Raji (cell line): ENCODE measurements around the gene KRTAP12-1.

ENCODE experiments used
- POLR2A ChIP-seq: IDR thresholded peaks from 2 replicates; pipeline ENCODE4 v1.6.1; 2011; ENCODE audit warnings: low read depth, low read length, control low read depth; ENCODE audit not compliant: insufficient read depth

Gene KRTAP12-1

DNA sequence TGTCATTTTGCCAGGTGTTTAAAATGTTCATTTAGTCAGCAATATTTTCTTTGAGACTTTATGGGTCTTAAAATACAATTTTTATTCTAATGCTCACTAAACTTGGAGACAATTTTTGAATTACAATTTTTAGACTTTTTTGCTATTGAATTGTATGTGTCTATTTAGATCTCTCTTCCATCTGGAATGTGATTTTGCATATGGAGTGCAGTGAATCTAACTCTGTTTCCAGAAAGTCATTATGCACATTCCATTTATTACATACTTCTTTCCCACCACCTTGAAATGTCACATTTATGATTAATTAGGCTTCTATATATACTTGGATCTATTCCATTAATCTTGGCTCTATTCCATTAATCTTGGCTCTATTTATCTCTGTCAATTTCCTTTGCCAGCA lies 35.0 kb upstream of the KRTAP12-1 start:
- TF ChIP-seq POLR2A, result no peak

DNA sequence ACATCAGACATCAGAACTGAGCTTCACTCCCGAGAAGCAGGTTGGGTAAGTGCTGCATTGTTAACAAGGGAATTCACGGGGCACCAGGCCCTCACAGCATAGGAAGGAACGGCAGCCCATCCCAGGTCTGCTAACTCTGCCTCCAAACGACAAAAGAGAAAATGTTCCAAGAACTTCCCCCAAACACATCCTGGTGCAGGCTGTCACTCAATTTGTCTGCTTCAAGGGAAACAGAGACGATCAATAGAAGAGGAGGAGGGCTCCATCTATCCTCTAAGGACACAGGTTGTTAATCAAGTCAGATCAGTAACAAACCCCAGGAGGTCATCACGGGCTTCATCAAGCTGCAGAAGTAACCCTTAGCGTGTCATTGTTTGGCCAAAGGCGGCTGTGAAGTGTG lies 32.9 kb upstream of the KRTAP12-1 start:
- TF ChIP-seq POLR2A, result no peak

- TF ChIP-seq POLR2A, result no peak
Measured at GRCh38 chr21:44713846-44714245, 31.9 kb upstream of the KRTAP12-1 start.

DNA sequence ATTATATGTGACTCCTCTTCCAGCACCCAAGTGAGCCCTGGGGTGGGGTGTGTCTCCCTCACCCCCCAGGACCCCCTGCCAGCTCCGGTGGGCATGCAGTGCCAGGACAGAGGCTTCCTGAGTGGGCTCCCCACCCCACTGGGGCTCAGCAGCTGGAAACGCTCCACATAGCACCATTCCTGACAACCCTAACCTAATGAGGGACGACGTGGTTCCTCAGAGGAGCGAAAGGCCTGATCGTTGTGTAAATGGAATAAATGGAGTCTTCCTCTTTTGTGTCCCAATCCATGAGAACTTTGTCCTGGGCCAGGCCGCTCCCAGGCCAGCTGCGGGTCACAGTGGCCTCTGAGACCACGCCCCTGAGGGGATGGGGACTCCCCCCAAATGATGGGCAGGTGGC lies 31.2 kb upstream of the KRTAP12-1 start:
- TF ChIP-seq POLR2A, result no peak

GRCh38 chr21:44712203-44713028 lies 30.5 kb upstream of the KRTAP12-1 start:
- no peak for TF ChIP-seq POLR2A

- TF ChIP-seq POLR2A, result no peak
Measured at GRCh38 chr21:44711327-44712202, 29.6 kb upstream of the KRTAP12-1 start, which contains the start of gene TSPEAR. TSS of gene TSPEAR (minus strand) at chr21:44711572. CDS start at chr21:44711514, 58 bp downstream.

DNA sequence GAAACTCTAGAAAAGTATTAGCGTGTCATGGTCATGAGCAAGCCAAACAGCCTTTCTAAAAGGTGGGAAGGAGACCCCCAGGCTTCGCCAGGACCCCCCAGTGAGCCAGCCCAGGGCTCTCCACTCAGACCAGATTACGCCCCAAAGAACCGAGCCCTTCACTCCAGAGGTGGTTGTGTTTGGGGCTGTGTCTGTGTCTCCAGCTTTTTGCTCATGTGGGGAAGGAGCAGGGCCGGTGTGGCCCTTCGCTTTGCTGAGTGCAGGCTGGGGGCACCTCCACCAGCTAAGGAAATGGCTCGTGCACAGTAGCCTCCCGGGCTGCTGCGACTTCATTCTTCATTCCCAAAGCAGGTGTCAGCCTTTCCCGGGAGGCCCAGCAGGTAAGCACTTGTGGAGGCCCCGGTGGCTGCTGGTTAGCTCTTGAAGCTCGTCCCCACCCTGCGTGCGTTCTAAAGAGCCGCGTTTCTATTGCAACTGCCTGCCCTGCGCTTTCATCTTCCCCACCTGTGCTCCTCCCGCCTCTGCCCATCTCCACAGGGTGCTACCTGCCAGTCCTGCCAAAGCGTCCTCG lies 28.9 kb upstream of the KRTAP12-1 start:
- no peak for TF ChIP-seq POLR2A

GRCh38 chr21:44710294-44710665 lies 28.3 kb upstream of the KRTAP12-1 start:
- TF ChIP-seq POLR2A, result no peak

GRCh38 chr21:44709426-44710293 lies 27.7 kb upstream of the KRTAP12-1 start:
- TF ChIP-seq POLR2A, result no peak

GRCh38 chr21:44708866-44709425 lies 27.0 kb upstream of the KRTAP12-1 start:
- TF ChIP-seq POLR2A, result no peak

GRCh38 chr21:44708213-44708865 lies 26.4 kb upstream of the KRTAP12-1 start:
- TF ChIP-seq POLR2A, result no peak

DNA sequence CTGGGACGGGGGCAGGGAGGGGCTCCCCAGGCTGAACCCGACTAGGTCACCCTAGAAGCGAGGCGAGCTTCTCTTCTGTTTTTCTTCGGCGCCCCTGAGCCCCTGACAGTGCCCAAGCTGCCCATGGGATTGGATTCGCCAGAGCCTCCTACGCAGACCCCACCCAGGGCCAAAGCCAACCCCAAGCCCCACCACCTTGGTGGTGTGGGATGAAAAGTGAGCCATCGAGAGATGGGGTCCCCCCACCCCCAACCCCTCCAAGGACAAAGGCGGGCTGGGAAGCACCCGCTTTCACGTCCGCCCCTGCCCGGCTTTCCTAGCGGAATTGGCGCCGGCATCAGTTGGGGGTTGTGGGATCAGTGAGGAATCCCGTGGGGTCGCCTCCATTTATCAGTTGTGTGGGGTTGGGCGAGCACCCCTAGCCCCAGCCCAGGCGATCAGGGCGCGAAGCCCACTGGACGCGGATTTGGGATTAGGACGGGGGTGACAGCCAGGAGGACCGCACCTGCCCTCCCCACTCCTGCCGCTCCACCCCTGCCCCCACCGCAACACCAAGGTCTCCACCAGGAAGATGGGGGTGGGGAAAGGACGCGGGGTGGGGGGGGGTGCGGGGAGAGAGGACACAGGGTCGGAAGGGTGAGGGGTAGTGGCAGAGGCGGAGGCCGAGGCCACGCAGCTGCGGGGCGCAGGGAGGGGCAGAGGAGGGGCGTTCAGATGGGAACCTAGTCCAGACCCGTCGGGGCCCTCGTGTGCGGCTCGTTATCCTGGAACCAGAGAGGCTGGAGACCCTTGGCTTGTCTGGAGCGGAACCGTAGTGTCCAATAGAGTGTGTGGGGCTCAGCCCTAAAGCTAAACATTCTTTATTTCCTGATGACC lies 25.0 kb upstream of the KRTAP12-1 start:
- no peak for TF ChIP-seq POLR2A
